GM12873 (cell line): ENCODE measurements around the gene PRKG2.

Experiments
- TF ChIP-seq, protein P1 (sequence below): IDR thresholded peaks from 2 replicates; pipeline ENCODE4 v1.5.1; 2012; ENCODE audit warnings: low read depth, mild to moderate bottlenecking, moderate library complexity, low read length, control low read depth; ENCODE audit not compliant: insufficient read depth; ENCODE audit errors: missing control alignments

PRKG2 gene

DNA sequence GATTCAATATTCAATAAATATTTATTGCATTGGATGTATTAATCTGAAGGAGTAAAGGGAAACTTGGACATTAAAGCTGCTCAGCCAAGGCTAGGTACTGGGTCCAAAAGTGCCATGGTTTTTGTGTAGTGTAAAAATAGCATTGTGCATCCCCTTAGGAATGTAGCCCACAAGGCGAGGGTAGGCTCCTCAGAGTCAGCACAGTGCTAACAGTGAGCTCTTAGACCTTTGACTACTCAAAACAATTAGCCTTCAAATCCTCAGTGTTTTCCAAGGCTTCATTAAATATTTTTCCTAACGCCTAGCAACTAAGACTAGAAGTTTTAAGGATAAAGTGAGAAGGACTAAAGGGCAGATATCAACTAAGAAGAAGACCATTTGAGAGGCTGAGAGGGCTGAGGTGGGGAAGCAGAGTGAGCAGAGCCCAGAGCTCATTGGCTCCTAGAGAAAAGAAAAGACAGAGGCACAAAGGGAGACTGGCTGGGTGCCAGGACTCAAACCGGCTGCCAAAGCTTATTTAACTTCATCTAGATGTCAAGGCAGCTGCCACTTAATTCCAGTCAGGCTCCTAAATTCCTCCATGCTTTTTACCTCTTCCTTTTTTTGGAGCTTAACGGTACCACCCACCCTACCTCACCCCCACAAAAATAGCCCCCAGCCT lies 17.0 kb downstream of the PRKG2 start:
- TF ChIP-seq, protein P1, sequence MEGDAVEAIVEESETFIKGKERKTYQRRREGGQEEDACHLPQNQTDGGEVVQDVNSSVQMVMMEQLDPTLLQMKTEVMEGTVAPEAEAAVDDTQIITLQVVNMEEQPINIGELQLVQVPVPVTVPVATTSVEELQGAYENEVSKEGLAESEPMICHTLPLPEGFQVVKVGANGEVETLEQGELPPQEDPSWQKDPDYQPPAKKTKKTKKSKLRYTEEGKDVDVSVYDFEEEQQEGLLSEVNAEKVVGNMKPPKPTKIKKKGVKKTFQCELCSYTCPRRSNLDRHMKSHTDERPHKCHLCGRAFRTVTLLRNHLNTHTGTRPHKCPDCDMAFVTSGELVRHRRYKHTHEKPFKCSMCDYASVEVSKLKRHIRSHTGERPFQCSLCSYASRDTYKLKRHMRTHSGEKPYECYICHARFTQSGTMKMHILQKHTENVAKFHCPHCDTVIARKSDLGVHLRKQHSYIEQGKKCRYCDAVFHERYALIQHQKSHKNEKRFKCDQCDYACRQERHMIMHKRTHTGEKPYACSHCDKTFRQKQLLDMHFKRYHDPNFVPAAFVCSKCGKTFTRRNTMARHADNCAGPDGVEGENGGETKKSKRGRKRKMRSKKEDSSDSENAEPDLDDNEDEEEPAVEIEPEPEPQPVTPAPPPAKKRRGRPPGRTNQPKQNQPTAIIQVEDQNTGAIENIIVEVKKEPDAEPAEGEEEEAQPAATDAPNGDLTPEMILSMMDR = no peak

DNA sequence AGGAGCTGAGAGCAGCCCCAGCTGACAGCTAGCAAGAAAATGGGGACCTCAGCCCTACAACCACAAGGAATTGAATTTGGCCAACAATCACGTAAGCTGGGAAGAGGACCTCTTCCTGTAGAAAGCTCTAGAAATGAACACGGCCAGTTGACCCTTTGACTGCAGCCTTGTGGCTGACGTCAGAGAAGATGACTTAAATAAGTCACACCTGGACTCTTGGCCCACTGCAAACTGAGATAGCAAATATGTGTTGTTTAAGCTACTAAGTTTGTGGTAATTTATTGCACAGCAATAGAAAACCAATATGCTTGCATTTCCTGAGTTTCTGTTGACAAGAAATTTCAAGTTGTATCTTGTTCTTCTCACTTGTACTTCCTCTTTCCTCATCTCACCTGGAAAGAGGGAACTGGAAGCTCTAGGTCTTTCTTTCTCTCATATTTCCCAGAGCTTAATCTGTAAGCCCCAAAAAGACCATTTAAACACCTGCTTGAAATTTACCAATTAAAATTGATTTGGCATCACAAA lies 18.8 kb downstream of the PRKG2 start:
- TF ChIP-seq, protein P1 = no peak

DNA sequence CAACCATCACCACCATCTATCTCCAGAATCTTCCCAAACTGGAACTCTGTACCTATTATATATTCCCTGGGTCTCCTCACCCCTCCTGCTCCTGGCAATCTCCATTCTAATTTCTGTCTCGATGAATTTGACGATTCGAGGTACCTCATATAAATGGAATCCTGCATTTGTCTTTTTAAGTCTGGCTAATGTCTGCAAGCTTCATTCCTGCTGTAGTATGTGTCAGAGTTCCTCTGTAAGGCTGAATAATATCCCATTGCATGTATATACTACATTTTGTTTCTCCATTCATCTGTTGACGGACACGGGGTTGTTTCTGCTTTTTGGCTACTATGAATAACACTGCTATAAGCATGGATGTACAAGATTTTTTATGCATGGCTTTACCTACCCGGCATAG lies 19.5 kb downstream of the PRKG2 start:
- TF ChIP-seq, protein P1 = no peak

DNA sequence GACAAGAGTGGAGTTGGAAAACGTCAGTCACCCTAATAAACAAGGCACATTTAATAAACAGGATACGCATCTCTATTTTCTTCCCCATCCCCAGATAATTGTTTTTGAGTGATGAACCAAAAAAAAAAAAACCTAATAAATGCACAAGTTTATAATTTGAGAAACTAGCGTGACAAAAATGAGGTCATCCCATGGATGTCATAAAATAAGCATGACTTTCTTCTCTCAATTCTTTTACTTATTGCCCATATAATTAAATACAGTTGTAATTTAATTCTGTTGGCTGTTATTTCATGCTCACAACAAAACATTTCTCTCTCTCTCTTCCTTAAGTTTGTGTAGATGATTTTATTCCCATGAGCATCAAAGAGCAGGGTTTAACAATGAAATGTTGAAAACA lies 20.7 kb downstream of the PRKG2 start:
- TF ChIP-seq, protein P1 = no peak

DNA sequence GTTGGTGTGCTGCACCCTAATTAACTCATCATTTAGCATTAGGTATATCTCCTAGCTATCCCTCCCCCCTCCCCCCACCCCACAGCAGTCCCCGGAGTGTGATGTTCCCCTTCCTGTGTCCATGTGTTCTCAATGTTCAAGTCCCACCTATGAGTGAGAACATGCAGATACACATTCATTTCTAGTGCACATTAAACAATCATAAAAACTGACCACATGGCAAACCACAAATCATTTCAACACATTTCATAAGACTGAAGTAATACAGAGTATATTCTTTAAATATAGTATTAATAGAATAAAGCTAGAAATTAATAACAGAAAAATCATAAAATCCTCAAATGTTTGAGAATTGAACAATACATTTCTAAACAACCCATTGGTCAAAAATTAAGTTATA lies 34.1 kb downstream of the PRKG2 start:
- TF ChIP-seq, protein P1 = no peak

DNA sequence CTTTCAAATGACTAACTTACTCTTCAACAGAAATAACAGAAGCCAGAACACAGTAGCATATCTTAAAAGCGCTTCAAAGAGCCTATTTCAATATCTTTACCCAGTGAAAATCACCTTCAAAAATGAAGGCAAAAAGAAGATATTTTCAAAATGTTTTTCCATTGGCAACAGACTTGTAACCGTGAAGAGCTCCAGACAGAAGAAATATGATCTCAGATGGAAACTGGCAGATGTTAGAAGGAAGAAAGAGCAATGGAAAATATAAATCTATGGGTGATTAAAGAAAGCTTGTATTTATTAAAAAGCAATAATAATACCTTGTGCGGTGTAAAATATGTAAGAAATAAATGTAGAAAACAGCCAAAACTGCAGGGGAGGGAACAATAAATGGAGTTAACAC lies 35.7 kb downstream of the PRKG2 start:
- TF ChIP-seq, protein P1 = no peak

DNA sequence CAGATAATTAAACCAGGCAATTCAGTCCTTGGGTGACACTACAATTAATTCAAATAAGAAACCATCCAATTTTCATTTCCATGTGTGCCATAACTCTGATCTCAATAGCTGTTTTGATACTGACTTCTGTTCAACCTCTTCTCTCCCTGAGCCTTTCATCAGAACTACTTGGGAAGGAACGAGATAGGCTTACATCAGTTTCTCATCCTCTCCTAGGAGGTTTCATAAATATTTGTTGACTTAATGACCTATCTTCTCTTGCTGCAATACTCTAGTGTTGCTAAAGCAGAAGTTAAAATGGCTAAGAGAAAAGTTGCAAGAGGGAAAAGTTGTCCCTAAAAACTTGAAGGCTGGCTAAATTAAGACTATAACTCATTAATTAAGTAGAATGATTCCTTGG lies 41.8 kb downstream of the PRKG2 start:
- TF ChIP-seq, protein P1 = no peak
